COLO829 (cell line): ENCODE measurements around the gene ZBTB32.

Experiments
- DNase-seq: peaks from one replicate; pipeline ENCODE4 v3.0.0; 2012; ENCODE audit warnings: low spot score

The ZBTB32 gene

DNA sequence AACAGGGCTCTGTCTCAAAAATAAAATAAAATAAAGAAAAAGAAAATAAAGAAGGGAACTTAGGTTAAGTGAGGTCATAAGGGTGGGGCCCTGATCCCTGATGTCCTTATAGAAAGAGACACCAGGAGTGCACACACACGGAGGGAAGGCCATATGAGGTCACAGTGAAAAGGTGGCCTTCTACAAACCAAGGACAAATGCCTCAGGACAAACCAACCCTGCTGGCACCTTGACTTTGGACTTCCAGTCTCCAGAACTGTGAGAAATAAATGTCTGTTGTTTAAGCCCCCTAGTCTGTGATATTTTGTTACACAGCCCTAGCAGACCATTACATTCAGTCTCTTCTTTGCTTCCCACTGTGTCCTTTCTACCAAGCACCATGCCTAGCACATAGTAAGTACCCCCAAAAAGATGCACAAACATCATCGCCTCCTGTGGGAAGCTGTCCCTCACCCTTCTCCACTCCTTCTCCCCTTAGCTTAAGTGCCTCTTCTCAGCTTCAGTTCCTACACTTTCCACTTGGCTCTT is 8.4 kb upstream of the ZBTB32 start:
- DNase-seq, result no peak

DNA sequence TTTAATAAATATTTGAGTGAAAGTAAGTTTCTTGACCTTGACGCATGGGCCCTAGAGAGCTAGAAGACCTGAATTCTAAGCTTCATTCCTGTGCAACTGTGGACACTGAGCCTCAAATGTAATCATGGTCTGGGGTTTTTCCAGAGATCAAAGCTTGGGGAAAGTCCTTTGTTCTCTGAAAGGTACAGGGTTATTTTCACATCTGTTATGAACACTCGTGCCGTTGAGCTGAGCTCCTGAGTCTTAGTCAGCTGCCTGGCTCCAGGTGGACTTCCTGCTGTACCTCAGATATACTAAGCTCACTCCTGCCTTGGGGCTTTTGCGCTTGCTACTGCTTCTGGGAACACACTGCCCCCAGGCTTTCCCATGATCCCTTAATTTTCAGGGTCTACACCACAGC is 7.5 kb upstream of the ZBTB32 start:
- DNase-seq, result no peak

DNA sequence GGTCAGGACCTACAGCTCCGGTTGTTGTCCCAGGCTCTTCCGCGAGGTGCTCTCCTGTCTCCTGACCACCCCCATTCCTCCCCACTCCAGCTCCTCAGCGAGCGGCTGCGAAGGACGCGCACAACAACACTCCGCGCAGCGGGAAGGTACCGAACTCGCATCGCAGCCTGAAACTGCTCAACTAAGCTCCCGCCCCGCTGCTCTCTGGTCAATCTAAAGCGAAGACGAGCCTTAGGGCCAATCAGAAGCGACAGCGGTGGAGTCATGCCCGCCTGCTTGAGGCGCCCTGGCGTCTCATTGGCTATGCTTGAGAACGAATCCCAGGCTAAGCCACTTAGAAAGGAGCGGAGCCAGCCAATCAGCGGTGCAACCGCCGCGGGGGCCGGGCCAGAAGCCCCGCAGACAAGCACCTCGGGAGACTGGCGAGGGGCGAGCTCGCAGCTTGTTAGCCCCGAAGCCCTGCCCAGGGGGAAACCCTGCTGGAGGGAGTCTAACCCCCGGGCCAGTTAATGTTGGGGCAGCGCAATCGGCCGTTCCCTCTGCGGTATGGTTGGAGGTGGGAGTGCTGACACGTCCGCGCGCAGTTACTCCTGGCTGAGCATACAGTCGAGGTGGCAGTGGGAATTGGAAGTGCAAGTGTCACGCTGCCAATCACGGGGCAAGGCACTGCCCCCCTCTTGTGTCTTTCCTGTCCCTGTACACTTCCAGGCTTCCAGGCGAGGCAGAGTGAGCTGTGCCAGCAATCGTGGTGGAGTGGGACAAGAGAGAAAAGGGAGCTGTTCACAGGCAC is 1.9 kb upstream of the ZBTB32 start:
- peak; percentile 96 for DNase-seq

DNA sequence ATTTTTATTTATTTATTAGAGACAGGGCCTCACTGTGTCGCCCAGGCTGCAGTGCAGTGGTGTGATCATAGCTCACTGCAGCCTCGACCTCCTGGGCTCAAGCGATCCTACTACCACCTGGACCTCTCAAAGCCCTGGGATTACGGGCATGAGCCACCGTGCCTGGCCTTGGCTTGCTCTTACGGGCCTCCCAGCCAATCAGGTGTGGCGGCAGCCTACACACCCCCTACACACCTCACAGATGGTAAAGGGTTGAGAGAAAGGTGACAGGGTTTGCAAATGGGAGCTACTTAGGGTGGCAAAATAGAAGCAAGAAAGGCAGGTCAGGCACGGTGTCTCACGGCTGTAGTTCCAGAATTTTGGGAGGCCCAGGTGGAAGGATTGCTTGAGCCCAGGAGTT is 1.0 kb upstream of the ZBTB32 start:
- no peak for DNase-seq

DNA sequence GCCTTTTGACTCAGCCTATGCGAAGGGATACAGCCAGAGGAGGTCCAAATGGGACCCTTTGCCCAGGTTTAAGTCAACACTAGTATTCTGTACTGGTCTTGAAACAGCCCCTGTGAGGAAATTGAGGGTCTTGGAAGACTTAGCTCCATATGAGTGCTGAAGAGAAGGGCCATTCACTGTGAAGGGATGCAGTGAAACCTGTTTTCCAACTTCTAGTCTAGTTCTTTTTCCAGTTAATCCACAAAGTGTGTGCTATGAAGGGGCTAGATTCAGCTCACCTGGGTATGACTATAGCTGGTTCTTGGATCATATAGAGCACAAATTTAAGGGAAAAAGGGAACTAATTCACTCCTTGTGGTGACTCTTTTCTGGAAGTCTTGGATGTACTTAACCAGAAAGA is 4.0 kb downstream of the ZBTB32 start:
- no peak for DNase-seq

DNA sequence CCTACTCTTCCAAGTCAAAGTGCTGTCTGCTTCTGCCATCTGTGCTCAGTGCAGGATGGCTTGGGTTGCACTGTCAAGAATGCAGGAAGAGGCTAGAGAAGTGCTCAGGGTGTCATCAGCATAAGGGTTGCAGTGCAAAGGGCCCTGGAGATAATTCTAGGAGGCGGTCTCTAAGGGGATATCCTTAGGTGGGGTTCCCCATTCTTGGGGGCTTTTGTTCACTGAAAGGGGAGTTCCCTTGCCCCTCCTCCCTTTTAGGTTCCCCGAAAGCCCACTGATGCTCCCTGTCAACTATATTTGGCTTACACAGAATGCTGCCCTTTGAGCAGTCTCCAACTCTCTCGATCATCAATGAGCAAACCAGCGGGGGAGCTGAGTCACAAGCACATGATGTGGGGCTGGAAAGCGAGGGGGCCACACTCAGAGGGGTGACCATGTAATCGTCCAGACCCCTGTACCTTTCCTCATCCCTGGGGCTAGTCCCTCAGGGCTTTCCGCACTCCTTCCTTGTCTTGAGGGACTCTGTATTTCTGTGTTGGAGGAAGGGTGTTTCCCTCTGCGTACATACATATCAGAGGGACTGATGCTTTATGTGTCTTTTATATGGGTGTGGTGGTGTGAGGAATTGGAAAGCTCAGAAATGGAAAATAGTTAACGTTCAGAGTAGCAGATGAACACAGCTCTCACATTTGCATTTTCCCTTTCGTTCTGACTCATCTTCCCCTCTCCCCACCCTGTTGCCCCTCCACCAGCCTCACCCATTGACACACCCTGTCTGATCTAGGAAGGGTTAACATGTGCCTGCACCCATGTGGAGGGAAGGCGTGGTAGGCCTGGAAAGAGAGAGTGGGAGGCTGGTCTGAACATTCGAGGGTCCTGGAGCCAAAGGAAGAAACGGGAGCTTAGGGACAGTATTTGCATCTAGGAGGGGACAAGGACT is 6.7 kb downstream of the ZBTB32 start:
- no peak for DNase-seq

DNA sequence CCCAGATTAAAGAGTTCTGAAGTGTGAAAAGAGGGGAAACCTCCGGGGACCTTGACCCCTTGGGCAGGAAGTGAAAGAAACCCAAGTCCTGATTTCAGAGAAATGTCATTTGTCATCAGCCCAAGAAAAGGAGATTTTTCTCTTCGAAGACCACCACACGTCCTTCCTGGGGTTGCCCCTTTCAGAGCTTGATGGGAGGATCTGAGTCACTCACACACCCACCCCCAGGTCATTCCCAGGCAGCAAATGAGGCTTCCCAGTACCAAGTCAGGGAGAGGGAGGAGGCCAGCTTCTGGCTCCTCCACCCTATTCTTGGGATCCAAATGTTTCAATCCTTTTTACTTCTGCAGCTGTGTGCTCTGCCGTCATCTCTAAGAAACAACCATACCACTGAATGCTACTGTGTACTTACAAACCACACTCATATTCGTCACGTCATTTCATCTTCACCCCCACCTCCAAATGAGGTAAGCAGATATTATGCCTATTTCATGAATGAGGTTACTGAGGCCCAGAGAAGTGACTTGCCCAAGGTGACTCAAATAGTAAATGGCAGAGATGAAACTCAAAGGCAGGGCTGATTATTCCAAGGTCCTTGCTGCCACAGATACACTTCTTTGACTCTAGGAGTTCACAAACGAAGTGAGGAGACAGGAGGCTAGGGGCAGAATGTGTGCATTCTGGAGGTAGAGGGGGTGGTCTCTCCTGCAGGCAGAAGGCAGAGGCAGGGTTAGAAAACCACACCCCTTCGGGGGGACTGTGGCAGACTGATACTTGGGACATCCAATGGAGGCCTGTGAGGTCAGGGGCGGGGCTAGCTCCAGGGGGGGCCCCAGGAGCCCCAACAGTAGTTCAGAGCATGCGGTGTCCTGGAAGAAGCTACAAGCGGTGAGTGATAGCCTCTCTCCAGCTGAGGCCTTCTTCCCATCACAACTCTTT is 8.5 kb downstream of the ZBTB32 start:
- no peak for DNase-seq

DNA sequence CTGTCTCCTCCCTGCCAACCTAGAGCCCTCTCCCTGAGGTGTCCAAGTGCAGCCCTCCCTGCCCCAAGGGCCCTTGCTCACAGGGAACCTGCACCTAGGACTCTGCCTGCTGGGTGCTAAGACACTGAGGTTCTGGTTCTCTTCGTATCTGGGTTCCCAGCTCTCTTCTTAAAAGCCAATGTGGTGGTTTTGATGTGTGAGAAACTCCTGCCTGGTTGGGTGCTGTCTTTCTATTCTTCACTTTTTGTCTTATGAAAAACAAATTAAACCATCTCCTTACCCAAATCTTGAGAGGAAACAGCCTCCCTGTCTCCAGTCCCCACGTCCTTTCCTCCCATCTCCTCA is 9.1 kb downstream of the ZBTB32 start:
- DNase-seq, result no peak

DNA sequence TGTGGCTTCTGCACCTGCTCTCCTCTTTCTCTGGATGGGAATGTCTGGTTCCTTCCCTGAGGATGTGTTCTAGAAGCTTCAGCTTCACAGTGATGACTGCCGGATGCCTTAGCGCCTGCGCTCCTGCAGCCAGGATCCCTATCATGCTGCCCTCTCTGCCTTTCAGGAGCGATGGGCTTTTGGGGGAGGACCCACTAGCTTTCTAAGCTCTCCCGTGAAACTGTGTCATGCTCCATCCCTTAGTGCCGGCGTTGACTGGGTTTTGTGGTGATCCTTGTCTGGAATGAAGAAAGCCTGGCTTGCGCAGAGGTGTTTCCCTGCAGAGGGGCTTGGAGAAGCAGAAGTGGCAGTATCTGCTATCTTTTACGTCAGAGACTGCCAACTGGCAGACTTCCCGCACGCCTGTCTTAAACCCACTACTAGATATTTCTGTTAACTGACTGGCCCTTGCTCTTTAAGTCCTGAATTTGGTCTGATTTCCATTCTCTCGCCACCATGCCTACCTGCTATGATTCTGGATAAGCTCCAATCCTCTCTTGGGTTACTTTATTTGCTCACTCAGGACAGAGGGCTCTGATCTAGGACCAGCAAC is 9.6 kb downstream of the ZBTB32 start:
- no peak for DNase-seq

DNA sequence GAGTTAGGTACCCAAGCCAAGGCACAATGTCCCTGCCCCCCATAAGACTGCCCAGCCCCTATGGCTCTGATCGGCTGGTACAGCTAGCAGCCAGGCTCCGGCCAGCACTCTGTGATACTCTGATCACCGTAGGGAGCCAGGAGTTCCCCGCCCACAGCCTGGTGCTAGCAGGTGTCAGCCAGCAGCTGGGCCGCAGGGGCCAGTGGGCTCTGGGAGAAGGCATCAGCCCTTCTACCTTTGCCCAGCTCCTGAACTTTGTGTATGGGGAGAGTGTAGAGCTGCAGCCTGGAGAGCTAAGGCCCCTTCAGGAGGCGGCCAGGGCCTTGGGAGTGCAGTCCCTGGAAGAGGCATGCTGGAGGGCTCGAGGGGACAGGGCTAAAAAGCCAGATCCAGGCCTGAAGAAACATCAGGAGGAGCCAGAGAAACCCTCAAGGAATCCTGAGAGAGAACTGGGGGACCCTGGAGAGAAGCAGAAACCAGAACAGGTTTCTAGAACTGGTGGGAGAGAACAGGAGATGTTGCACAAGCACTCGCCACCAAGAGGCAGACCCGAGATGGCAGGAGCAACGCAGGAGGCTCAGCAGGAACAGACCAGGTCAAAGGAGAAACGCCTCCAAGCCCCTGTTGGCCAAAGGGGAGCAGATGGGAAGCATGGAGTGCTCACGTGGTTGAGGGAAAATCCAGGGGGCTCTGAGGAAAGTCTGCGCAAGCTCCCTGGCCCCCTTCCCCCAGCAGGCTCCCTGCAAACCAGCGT is 10.4 kb downstream of the ZBTB32 start:
- no peak for DNase-seq

DNA sequence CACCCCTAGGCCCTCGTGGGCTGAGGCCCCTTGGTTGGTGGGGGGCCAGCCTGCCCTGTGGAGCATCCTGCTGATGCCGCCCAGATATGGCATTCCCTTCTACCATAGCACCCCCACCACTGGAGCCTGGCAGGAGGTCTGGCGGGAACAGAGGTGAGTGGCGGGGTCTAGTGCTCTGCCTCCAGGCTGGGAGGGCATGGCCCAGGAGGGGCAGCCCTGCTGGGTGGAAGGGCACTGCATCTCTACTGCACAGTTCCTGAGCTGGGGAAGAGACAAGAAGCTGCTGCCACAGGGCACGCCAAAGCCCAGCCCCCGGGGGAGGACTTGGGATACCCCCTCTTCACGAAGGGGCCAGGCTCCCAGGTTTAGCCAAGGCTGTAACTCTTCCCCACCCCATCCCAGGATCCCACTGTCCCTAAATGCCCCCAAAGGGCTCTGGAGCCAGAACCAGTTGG is 11.0 kb downstream of the ZBTB32 start:
- no peak for DNase-seq

DNA sequence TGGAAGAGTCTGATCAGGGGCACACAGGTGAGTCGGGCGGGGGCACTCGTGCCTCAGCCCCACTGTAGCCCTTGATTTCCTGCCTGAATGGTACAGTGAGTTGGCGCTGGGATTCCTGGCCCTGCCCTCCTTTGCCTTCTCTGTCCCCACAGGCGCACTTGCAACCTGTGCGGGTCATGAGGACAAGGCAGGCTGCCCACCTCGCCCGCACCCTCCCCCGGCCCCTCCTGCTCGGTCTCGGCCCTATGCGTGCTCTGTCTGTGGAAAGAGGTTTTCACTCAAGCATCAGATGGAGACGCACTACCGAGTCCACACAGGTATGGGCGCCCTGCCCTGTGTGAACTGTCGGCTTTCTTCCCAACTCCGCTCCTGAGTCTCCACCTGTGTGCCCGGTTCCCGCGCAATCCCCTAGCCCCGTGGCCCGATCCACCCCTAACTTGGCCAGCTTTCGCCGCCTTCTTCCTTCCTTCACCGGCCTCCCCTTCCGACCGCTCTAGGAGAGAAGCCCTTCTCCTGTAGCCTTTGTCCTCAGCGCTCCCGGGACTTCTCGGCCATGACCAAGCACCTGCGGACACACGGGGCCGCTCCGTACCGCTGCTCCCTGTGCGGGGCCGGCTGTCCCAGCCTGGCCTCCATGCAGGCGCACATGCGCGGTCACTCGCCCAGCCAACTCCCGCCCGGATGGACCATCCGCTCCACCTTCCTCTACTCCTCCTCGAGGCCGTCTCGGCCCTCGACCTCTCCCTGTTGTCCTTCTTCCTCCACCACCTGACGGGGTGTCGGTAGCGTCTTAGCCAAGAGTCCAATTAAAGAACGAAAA is 11.8 kb downstream of the ZBTB32 start:
- DNase-seq, result peak; percentile 64

DNA sequence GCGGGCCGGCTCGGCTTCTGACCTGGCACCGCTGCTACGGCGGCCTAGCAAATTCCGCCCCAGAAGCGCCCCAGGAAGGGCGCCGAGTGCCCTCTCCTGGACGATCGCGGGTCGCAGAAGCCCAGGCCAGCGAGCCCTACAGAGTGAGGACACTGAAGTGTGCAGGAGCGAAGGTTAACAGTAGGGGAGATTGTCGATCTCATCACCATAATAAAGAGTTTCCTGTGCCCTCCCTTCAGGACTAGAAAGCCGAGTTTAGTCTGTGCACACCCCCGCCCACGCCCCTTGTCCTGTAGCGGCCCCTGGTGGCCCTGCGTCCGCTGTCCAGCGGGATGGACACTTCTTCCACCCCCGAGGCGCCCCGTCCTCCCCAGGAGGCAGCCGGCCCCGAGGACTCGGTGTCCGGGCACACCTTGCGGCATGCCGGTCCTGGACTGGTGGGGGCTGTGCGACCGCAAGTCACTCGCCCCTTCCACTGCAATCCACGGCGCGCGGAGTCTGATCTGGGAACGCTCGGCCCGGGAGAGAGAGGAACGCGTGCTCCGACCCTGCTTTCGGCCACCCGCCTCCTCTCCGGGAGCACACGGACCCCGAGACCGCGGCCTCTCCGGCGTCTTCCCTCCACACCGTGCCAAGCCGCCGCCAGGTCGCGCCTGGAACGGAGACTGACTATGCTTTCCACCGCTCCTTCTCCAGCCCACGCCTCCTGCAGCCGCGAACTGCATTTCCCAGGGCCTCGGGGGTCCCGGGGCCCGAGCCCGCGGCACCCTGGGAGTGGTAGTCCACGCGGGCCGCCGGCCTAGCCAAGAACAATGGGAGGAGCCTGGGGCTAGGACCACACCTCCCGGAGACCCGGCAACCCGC is 12.7 kb downstream of the ZBTB32 start:
- DNase-seq, result peak; percentile 99

DNA sequence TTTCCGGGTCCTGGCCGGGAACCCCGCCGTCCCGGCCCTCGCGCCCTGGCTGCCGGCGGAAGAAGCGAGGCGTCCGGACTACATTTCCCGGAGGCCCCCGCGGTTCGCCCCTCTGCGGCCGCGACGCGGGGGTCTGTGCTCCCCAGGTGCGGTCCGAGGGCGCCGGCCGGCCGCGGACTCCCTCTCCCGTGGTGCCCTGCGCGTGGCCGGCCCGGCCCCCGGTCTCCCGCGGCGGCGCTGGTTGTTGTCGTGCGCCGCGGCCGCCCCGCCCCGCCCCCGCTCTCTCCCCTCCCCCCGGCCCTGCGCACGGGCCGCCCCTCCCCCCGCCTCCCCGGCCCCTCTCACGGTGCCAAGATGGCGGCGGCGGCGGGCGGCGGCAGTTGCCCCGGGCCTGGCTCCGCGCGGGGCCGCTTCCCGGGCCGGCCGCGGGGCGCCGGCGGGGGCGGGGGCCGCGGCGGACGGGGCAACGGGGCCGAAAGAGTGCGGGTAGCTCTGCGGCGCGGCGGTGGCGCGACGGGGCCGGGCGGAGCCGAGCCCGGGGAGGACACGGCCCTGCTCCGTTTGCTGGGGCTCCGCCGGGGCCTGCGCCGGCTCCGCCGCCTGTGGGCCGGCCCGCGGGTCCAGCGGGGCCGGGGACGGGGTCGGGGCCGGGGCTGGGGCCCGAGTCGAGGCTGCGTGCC is 13.4 kb downstream of the ZBTB32 start, which contains the start of gene KMT2B:
TSS of gene KMT2B (plus strand) at position 339 of the 680 bp plus-strand sequence. CDS start at position 355, 16 bp downstream.
- DNase-seq, result no peak

DNA sequence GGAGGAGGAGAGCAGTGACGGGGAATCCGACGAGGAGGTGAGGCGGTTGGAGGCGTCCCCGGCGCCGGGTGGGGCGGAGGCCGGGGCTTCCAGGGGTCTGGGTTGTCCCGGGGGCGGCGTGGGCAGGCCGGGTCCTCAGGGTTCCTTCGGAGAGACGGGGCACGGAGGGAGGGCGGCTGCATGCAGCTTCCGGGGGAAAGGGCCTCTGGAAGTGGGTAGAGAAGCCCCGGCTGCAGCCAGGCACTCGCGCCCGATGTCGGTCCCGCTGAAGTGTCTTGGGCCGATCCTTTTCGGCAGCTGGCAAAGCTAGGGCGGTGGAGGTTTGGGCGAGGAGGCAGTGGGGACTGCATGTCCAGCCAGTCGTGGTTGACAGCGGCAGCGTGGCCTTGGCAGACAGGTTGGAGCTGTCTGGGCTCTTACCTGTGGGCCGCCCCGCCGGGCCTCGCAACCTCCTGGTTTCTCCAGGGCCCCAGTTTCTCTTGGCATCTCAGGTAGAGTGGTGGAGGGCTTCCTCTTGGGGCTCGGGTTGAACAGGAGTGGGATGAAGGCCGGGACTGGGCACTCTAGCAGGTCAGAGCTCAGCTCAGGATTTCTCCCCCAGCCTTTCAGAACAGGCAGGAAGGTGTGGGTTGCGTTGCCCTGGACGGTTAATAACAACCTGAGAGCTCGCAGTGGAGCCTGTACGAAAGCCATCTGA is 14.1 kb downstream of the ZBTB32 start:
- DNase-seq, result no peak

DNA sequence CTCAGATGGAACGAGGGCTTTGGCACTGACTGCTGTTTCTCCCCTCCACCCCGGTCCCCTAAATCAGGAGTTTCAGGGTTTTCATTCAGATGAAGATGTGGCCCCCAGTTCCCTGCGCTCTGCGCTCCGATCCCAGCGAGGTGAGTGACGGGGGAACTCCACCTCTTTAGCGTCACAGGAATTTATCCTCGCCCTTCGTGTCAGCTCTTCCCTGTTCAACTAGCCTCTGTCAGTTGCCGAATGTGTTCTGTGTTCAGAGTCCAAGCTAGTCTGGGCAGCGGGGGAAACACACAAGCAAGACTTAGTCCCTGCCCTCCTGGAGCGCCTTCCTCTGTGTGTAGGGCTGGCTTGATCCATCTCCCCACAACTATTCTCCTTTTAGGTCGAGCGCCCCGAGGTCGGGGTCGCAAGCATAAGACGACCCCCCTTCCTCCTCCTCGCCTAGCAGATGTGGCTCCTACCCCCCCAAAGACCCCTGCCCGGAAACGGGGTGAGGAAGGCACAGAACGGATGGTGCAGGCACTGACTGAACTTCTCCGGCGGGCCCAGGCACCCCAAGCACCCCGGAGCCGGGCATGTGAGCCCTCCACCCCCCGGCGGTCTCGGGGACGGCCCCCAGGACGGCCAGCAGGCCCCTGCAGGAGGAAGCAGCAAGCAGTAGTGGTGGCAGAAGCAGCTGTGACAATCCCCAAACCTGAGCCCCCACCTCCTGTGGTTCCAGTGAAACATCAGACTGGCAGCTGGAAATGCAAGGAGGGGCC is 15.2 kb downstream of the ZBTB32 start:
- DNase-seq, result no peak

DNA sequence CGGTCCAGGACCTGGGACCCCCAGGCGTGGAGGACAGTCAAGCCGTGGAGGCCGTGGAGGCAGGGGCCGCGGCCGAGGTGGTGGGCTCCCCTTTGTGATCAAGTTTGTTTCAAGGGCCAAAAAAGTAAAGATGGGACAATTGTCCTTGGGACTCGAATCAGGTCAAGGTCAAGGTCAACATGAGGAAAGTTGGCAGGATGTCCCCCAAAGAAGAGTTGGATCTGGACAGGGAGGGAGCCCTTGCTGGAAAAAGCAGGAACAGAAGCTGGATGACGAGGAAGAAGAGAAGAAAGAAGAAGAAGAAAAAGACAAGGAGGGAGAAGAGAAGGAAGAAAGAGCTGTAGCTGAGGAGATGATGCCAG is 15.8 kb downstream of the ZBTB32 start:
- DNase-seq, result no peak
